Right cardiac atrium (tissue), 5 donors: ENCODE results near the gene IFI27L2. TPM values are rescaled to one million over a fixed set of nuclear protein-coding genes. Genes with fewer than 3 reads are reported as not detected.

Source experiments
- ATAC-seq, 2 donors: fragments of 200-7000 bp; cut with Tn5 transposase; one replicate each; pipeline versions ENCODE4 v1.8.0 to v1.9.1; 2020; ENCODE audit warnings: moderate library complexity in 2 of 2, mild to moderate bottlenecking in 1 of 2
- DNase-seq, 3 donors: peaks; one replicate each; pipeline ENCODE4 v3.0.0-alpha.2; 2020
- H3K27ac ChIP-seq: one replicate; pipeline ENCODE4 v1.5.1; 2013; ENCODE audit warnings: mild to moderate bottlenecking, low read length, control low read depth, moderate library complexity
- H3K27me3 ChIP-seq: one replicate; pipeline ENCODE4 v1.6.1; 2013; ENCODE audit not compliant: control insufficient read depth, insufficient read depth
- H3K4me1 ChIP-seq: one replicate; pipeline ENCODE4 v1.6.1; 2013; ENCODE audit warnings: low read length; ENCODE audit not compliant: control insufficient read depth, insufficient read depth
- H3K4me3 ChIP-seq: one replicate; pipeline ENCODE4 v1.5.1; 2013; ENCODE audit warnings: low read length, control low read depth
- H3K9me3 ChIP-seq: one replicate; pipeline ENCODE4 v1.6.1; 2013; ENCODE audit warnings: low read length; ENCODE audit not compliant: control insufficient read depth
- WGBS: extraction: QIAGEN DNeasy Blood & Tissue Kit; methylation state at CpG from one replicate; pipeline ENCODE4 v1.1.7; 2013; 5-methylcytosine and 5-hydroxymethylcytosine counted together
- intact Hi-C, 4 donors: fragments of 100-400 bp; cut with DNase I; formaldehyde crosslinking; loops; one replicate each; pipeline versions ENCODE4 v1.11.0 to v1.14.0; 2022 to 2023
- polyA plus RNA-seq: library from polyadenylated mRNA; stranded (reverse); fragments of 200-250 nt; gene quantifications from one replicate; pipeline ENCODE4 v1.2.3, GENCODE V29; 2013
- total RNA-seq, 4 donors: library from RNA; stranded (reverse); fragmentation: NEBNext Ultra II Directional; extraction: Animal tissue kit (Norgen Biotek cat#: 25700); gene quantifications; one replicate each; pipeline ENCODE4 v1.2.1, GENCODE V29; 2021
- donor health status: healthy with polysubstance abuse.
- donor health status: DM: no; HTN: yes; CAD: no.
- donor health status: DM: no; HTN: no; CAD: no.
- donor health status: DM: no; HTN: yes; CAD: no; lungs with severe emphysema.
- donor health status: DM: yes; HTN: yes; CAD: no.

Gene IFI27L2
- total and polyA plus RNA-seq, 5 donors, result 63.3 to 104 (median 67.0) TPM

DNA sequence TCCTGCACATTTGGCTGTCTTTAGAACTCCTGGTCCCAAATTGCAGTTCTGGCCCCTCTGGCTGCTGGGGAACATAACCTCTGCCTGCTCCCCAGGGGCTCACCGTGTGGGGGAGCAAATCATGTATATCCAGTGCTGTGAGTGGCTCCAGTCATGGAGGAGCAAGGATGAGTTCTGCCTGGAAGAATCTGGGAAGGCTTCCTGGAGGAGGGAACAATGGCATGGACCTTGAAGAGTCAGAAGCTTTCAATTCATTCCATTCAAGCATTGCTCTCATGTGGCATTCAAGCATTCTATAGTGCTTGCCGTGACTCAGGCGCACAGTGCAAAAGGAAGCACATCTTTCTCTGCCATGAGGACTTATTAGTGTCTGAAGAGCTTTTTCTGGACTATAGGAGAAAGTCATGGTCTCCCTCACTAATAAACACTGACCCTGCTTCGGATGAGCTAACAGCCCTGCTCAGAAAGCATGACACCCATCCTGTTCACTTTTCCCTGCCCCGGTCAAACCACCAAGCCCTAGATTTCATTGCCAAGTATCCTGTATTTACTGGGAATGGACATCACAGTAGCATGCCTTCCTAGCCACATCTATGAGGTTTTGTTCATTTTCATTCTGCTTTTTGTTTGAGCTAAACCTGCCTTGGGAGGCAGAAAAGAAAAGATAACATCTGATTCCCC lies 15.4 kb downstream of the IFI27L2 start:
- no peak overlapping the region for H3K4me3 ChIP-seq
- H3K4me1 ChIP-seq, result peaks cover 18% of the 10 kb centered on the region
- H3K27ac ChIP-seq, result peak overlapping the region; percentile 16
- H3K27me3 ChIP-seq, result no peaks in the 10 kb centered on the region
- H3K9me3 ChIP-seq, result no peaks in the 10 kb centered on the region
- WGBS, result 74% methylated on average over 5 of the region's 5 CpGs
- no peak for ATAC-seq
- intact Hi-C loops, result no loop called here
- DNase-seq, result no peak

DNA sequence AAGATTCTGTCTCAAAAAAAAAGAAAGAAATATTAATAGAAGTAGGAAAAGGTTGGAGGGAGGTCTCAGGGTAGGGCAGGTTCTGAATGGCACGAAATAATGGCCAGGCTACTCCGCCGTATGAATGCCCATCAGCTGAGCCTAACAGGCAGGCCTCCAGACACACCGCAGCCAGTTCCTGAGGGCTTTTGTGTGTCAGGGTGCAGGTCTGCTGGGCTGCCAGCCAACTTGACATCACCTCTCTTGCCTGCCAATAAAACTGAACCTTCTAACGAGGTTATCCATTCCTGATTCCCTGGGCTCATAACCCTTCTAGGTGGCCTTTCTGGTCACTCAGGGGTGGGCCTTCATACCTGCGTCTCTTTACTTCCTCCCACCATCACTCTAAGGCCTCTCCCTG lies 15.9 kb downstream of the IFI27L2 start:
- 45% methylated on average over 6 of the region's 6 CpGs for WGBS
- Histone ChIP-seq H3K4me1 (peaks cover 18% of the 10 kb centered on the region), H3K9me3 (no peaks in the 10 kb centered on the region), H3K4me3 (no peak overlapping the region), H3K27ac (peak overlapping the region; percentile 10), H3K27me3 (no peaks in the 10 kb centered on the region)
- intact Hi-C loops, result no loop called here
- no peak for ATAC-seq
- DNase-seq, result peak; percentile 51 to 77 (median 69)

GRCh38 chr14:94113073-94113472 lies 16.3 kb downstream of the IFI27L2 start:
- Histone ChIP-seq H3K9me3 (no peaks in the 10 kb centered on the region), H3K27ac (peak overlapping the region; percentile 49), H3K27me3 (no peaks in the 10 kb centered on the region), H3K4me1 (peaks cover 18% of the 10 kb centered on the region), H3K4me3 (peak overlapping the region; percentile 58)
- DNase-seq (no peak), ATAC-seq (no peak)
- intact Hi-C loops, result no loop called here
- WGBS, result 62% methylated on average over 7 of the region's 7 CpGs

DNA sequence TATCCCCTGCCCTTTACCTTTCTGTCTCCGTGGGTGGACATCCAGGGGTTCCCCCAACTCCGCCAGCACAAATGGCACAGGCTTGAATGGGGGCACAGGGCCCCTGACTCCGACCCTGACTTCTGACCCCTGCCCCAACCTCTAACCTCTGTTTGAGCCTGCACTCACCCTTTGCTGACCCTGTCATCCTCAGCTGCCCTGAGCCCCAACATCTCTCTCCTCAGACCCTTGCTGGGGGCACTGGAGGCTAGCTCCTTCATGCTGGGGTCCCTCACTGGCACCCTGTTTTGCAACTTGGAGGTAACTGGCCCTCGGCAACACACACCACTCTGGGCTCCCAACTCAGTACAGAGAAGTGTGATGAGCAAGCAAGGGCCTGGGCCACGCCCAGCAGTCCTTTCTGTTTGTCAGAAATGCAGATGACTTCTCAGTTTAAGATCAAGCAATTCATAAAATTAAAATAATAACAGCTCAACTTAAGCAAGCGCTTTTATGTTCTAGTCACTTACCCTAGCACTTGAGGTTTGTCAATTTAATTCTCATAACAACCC lies 16.8 kb downstream of the IFI27L2 start:
- peak overlapping the region; percentile 58 for H3K4me3 ChIP-seq
- ATAC-seq, result no peak
- H3K4me1 ChIP-seq, result peaks cover 18% of the 10 kb centered on the region
- H3K27me3 ChIP-seq, result no peaks in the 10 kb centered on the region
- peak overlapping the region; percentile 11 for H3K27ac ChIP-seq
- WGBS, result 80% methylated on average over 6 of the region's 6 CpGs
- H3K9me3 ChIP-seq, result no peaks in the 10 kb centered on the region
- DNase-seq, result no peak
- intact Hi-C loops, result no loop called here

- intact Hi-C loops, result no loop called here
- peak in 1 of 2 donors; percentile 49 for ATAC-seq
- peak; percentile 56 to 73 (median 69) for DNase-seq
- Histone ChIP-seq H3K4me1 (peaks cover 18% of the 10 kb centered on the region), H3K27ac (peak overlapping the region; percentile 74), H3K9me3 (no peaks in the 10 kb centered on the region), H3K27me3 (no peaks in the 10 kb centered on the region), H3K4me3 (peak overlapping the region; percentile 58)
- 66% methylated on average over 20 of the region's 20 CpGs for WGBS
Measured at GRCh38 chr14:94111276-94112095, 17.9 kb downstream of the IFI27L2 start.

- H3K27ac ChIP-seq, result peak within 1 kb of the TSS; percentile 84
- H3K4me3 ChIP-seq, result peak within 1 kb of the TSS; percentile 58
- ATAC-seq (peak; percentile 67 to 77), DNase-seq (peak; percentile 58 to 77 (median 73))
- peaks cover 18% of the 10 kb centered on the region for H3K4me1 ChIP-seq
- H3K9me3 ChIP-seq, result no peaks in the 10 kb centered on the region
- intact Hi-C loops, result no loop called here
- 54% methylated on average over 14 of the region's 14 CpGs for WGBS
- no peaks in the 10 kb centered on the region for H3K27me3 ChIP-seq
Measured at GRCh38 chr14:94110552-94111181, 18.7 kb downstream of the IFI27L2 start, which contains the start of gene IFI27. IFI27 (plus strand) TSS chr14:94110736.

GRCh38 chr14:94109915-94110250 lies 19.5 kb downstream of the IFI27L2 start:
- ATAC-seq (no peak), DNase-seq (no peak)
- no peak overlapping the region for H3K4me3 ChIP-seq
- H3K9me3 ChIP-seq, result no peaks in the 10 kb centered on the region
- H3K27ac ChIP-seq, result peak overlapping the region; percentile 84
- intact Hi-C loops, result no loop called here
- 87% methylated on average over 2 of the region's 2 CpGs for WGBS
- H3K27me3 ChIP-seq, result no peaks in the 10 kb centered on the region
- H3K4me1 ChIP-seq, result peaks cover 12% of the 10 kb centered on the region

DNA sequence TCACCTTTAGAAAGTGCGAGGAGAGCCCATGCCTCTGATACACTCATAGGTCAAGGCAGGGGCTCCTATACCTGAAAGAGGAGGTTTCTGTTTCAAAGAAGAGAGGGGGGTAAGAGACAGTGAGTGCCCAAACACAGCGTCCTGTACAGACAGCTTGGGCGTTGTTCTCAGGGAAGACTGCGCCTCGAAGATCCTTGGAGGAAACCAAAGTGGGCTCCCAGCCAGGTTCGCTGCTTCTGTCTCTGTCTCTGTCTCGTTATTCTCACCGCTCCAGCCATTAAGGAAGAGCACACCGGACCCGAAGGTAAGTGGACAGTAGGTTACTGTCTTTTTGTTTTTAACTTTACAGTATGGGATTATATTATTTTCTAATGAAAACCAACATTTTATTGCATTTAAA lies 24.7 kb downstream of the IFI27L2 start:
- Histone ChIP-seq H3K4me3 (no peak overlapping the region), H3K9me3 (no peaks in the 10 kb centered on the region), H3K27ac (no peak overlapping the region), H3K27me3 (no peaks in the 10 kb centered on the region), H3K4me1 (peaks cover 4% of the 10 kb centered on the region)
- no peak for DNase-seq
- no peak for ATAC-seq
- 71% methylated on average over 10 of the region's 10 CpGs for WGBS
- intact Hi-C loops, result no loop called here

- Histone ChIP-seq H3K27ac (no peak overlapping the region), H3K4me1 (no peaks in the 10 kb centered on the region), H3K27me3 (no peaks in the 10 kb centered on the region), H3K9me3 (no peaks in the 10 kb centered on the region), H3K4me3 (no peak overlapping the region)
- DNase-seq (no peak), ATAC-seq (no peak)
- 52% methylated on average over 7 of the region's 7 CpGs for WGBS
- intact Hi-C loops, result no loop called here
Measured at GRCh38 chr14:94103554-94104150, 25.8 kb downstream of the IFI27L2 start.

DNA sequence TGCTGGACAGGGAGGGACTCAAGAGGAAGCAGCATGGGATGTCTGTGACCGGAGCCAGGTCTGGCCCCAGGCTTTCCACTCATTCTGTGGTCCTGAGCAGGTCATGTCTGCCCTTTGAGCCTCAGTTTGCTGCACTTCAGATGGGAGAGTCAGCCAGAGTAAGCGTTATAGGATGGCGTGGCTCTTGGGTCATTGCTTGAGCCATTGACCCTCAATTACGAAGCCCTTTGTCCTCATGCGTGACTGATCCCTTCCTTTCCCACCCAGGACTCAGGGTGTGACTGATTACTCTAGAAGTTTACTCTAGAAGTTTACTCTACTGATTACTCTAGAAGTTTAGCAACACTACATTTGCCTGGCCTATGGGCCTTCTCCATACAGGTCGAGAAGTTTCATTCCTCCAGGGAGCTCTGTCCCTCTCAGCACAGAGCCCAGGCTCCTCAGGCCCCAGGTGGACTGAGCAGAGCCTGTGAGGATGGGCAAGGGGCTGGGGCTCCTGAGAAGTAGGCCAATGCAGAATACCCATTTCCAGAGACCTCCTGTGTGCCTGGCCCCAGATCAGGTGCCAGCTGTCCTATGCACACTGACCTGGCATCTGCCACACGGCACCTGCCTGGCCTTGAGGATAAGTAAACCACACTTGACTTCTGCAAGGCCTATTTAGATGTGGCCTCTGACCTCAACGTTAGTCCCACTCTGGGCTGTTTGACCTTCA lies 26.5 kb downstream of the IFI27L2 start:
- H3K4me3 ChIP-seq, result no peak overlapping the region
- H3K27me3 ChIP-seq, result no peaks in the 10 kb centered on the region
- intact Hi-C loops, result no loop called here
- no peaks in the 10 kb centered on the region for H3K4me1 ChIP-seq
- no peak overlapping the region for H3K27ac ChIP-seq
- 91% methylated on average over 8 of the region's 8 CpGs for WGBS
- DNase-seq (no peak), ATAC-seq (no peak)
- no peaks in the 10 kb centered on the region for H3K9me3 ChIP-seq
